DOHH2 (cell line): ENCODE results near the gene CERS6.

Experiments used
- CTCF ChIP-seq: fragments of 200-600 bp; sonication (generic); IDR thresholded peaks from one replicate; pipeline ENCODE4 v1.5.1; 2014; ENCODE audit warnings: antibody characterized with exemption, mild to moderate bottlenecking, low read depth, low read length; ENCODE audit not compliant: poor library complexity, severe bottlenecking
- EZH2phosphoT487 ChIP-seq: fragments of 200-600 bp; sonication (generic); IDR thresholded peaks from 2 replicates; pipeline ENCODE4 v1.6.1; 2017; ENCODE audit warnings: borderline replicate concordance, mild to moderate bottlenecking, antibody characterized with exemption, low read length, moderate library complexity, mixed read lengths

- TF ChIP-seq CTCF (no peak), EZH2phosphoT487 (no peak)
Observed at GRCh38 chr2:168729455-168729854, 273.4 kb downstream of the CERS6 start.
